DOHH2 (cell line): ENCODE data around the gene ZNF385B.

Experiments used
- CTCF ChIP-seq: fragments of 200-600 bp; sonication (generic); IDR thresholded peaks from one replicate; pipeline ENCODE4 v1.5.1; 2014; ENCODE audit warnings: antibody characterized with exemption, mild to moderate bottlenecking, low read depth, low read length; ENCODE audit not compliant: poor library complexity, severe bottlenecking
- EZH2phosphoT487 ChIP-seq: fragments of 200-600 bp; sonication (generic); IDR thresholded peaks from 2 replicates; pipeline ENCODE4 v1.6.1; 2017; ENCODE audit warnings: borderline replicate concordance, mild to moderate bottlenecking, antibody characterized with exemption, low read length, moderate library complexity, mixed read lengths

- TF ChIP-seq CTCF (no peak), EZH2phosphoT487 (no peak)
Observed at GRCh38 chr2:179861027-179861415, 391 bp downstream of the ZNF385B start.
